DMS53 treated with DMSO at 0.1 percent for 48 hours (cell line): ENCODE results near the gene RARS1.
A peak's percentile ranks its signal among the peaks of the same experiment; 100 is the strongest.

ENCODE experiments used
- DNase-seq: peaks from one replicate; lab custom pipeline; 2025; ENCODE audit not compliant: unreplicated experiment; lab: John Stamatoyannopoulos, UW

RARS1 gene

GRCh38 chr5:168486136-168486879, at the start of gene RARS1:
TSS of gene RARS1 (plus strand) at chr5:168486471. CDS start at chr5:168486499, 28 bp downstream.
- DNase-seq, result peak; percentile 87

- no peak for DNase-seq
Observed at GRCh38 chr5:168438349-168438748, 47.9 kb upstream of the RARS1 start.

GRCh38 chr5:168443533-168443932, 42.7 kb upstream of the RARS1 start:
- DNase-seq, result no peak

GRCh38 chr5:168443950-168444700, 42.1 kb upstream of the RARS1 start:
- DNase-seq, result no peak

GRCh38 chr5:168446983-168447619, 39.2 kb upstream of the RARS1 start:
- DNase-seq, result no peak

GRCh38 chr5:168447808-168448207, 38.5 kb upstream of the RARS1 start:
- no peak for DNase-seq

- DNase-seq, result peak; percentile 35
Observed at GRCh38 chr5:168449166-168449565, 37.1 kb upstream of the RARS1 start.

- DNase-seq, result no peak
Observed at GRCh38 chr5:168451565-168451964, 34.7 kb upstream of the RARS1 start.

- no peak for DNase-seq
Observed at GRCh38 chr5:168455201-168455600, 31.1 kb upstream of the RARS1 start.

- DNase-seq, result no peak
Observed at GRCh38 chr5:168457542-168457941, 28.7 kb upstream of the RARS1 start.

GRCh38 chr5:168460606-168461005, 25.7 kb upstream of the RARS1 start:
- no peak for DNase-seq

- DNase-seq, result no peak
Observed at GRCh38 chr5:168463081-168463480, 23.2 kb upstream of the RARS1 start.

- no peak for DNase-seq
Observed at GRCh38 chr5:168464214-168464613, 22.1 kb upstream of the RARS1 start.

GRCh38 chr5:168464641-168465040, 21.6 kb upstream of the RARS1 start:
- no peak for DNase-seq

GRCh38 chr5:168467755-168468330, 18.4 kb upstream of the RARS1 start:
- DNase-seq, result no peak

GRCh38 chr5:168468836-168469235, 17.4 kb upstream of the RARS1 start:
- DNase-seq, result no peak

GRCh38 chr5:168469816-168470215, 16.5 kb upstream of the RARS1 start:
- no peak for DNase-seq

- no peak for DNase-seq
Observed at GRCh38 chr5:168471785-168472184, 14.5 kb upstream of the RARS1 start.

- DNase-seq, result no peak
Observed at GRCh38 chr5:168472329-168472728, 13.9 kb upstream of the RARS1 start.

- no peak for DNase-seq
Observed at GRCh38 chr5:168474319-168474718, 12.0 kb upstream of the RARS1 start.

- DNase-seq, result no peak
Observed at GRCh38 chr5:168477060-168477459, 9.2 kb upstream of the RARS1 start.

- DNase-seq, result no peak
Observed at GRCh38 chr5:168479166-168479565, 7.1 kb upstream of the RARS1 start.
